Heart left ventricle (tissue), 13 donors: ENCODE data around the gene KLHL29.

Experiments
- POLR2A ChIP-seq, 2 donors: fragments of 450-650 bp; IDR thresholded peaks; one replicate each; pipeline ENCODE4 v1.6.1; 2017; ENCODE audit warnings: antibody characterized with exemption in 2 of 2, mild to moderate bottlenecking in 2 of 2, moderate library complexity in 2 of 2
- TF ChIP-seq, protein P1 (sequence below), 12 donors: fragments of 200-600 bp; sonication (generic) in 4 of 12; IDR thresholded peaks; one replicate each; pipeline versions ENCODE4 v1.5.0 to v1.8.0; 2018 to 2022; ENCODE audit warnings: antibody characterized with exemption in 12 of 12, mild to moderate bottlenecking in 5 of 12
- donor health status: ischemic (EF 13 %, LVEDD 7.1; RV severe dilation, severe dysfunction).
- donor health status: DM: no; HTN: yes; CAD: no.
- donor health status: DM: no; HTN: no; CAD: no.
- donor health status: ischemic (EF 25% LVEDD 6.9; RV normal size, moderate dysfunction).
- donor health status: ischemic (EF 25% LVEDD 5.7; RV mildly dilated, moderate dysfunction).
- donor health status: ischemic (EF 35%, LVEDD 5.7; RV mildly dilated, moderate dysfunction).
- donor health status: nonischemic (EF 11% LVEDD 7.7; RV severe dilation, severe dysfunction).
- donor health status: DM: yes; HTN: yes; CAD: no.
- donor health status: PGD.
- donor health status: ischemic (EF 29% LVEDD 5.4; RV normal size, mild dysfunction).
- donor health status: nonischemic (EF 23%, LVEDD 6.1; RV moderate dilation, normal function).

DNA sequence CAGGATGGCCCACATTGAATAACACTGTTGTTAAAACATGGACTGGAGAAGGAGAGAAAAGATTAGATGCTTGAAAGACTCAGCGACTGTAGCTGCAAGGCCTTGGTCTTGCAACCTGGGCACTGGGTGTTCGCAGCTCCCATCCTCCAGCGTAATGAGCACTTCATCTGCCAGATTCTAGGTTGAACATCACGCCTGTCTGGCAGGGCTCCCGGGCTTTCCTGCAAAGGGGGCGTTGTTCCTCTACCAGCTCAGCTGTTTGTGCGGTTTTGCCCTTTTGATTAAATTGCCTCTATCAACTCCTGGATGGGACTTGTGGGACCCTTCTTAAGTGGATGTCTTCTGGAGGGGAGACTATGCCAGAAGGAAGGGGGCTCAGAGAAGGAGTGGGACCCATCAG lies 215.4 kb downstream of the KLHL29 start:
- TF ChIP-seq, protein P1, sequence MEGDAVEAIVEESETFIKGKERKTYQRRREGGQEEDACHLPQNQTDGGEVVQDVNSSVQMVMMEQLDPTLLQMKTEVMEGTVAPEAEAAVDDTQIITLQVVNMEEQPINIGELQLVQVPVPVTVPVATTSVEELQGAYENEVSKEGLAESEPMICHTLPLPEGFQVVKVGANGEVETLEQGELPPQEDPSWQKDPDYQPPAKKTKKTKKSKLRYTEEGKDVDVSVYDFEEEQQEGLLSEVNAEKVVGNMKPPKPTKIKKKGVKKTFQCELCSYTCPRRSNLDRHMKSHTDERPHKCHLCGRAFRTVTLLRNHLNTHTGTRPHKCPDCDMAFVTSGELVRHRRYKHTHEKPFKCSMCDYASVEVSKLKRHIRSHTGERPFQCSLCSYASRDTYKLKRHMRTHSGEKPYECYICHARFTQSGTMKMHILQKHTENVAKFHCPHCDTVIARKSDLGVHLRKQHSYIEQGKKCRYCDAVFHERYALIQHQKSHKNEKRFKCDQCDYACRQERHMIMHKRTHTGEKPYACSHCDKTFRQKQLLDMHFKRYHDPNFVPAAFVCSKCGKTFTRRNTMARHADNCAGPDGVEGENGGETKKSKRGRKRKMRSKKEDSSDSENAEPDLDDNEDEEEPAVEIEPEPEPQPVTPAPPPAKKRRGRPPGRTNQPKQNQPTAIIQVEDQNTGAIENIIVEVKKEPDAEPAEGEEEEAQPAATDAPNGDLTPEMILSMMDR (IDR thresholded peaks at IDR 0.05): no peak
- no peak for TF ChIP-seq POLR2A (IDR thresholded peaks at IDR 0.05)
